ENCODE results near the gene RNF20.

DNA sequence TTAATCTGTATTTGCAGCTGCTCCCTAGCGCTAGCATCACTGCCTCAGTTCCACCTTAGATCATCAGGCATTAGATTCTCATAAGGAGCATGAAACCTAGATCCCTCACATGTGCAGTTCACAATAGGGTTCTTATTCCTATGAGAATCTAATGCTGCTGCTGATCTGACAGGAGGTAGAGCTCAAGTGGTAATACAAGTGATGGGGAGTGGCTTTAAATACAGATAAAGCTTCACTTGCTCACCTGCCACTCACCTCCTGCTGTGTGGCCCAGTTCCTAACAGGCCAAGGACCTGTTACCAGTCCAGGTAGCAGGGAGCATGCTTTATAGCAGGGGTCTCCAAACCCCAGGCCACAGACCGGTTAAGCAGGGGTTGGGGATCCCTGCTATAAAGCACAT is 22.6 kb upstream of the RNF20 start:
- TF ChIP-seq, protein P1, sequence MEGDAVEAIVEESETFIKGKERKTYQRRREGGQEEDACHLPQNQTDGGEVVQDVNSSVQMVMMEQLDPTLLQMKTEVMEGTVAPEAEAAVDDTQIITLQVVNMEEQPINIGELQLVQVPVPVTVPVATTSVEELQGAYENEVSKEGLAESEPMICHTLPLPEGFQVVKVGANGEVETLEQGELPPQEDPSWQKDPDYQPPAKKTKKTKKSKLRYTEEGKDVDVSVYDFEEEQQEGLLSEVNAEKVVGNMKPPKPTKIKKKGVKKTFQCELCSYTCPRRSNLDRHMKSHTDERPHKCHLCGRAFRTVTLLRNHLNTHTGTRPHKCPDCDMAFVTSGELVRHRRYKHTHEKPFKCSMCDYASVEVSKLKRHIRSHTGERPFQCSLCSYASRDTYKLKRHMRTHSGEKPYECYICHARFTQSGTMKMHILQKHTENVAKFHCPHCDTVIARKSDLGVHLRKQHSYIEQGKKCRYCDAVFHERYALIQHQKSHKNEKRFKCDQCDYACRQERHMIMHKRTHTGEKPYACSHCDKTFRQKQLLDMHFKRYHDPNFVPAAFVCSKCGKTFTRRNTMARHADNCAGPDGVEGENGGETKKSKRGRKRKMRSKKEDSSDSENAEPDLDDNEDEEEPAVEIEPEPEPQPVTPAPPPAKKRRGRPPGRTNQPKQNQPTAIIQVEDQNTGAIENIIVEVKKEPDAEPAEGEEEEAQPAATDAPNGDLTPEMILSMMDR (IDR thresholded peaks at IDR 0.05): no peak
- TF ChIP-seq EZH2 (IDR thresholded peaks at IDR 0.05; ENCODE audit: borderline replicate concordance, insufficient read depth, low read depth, low read length, poor library complexity, severe bottlenecking): no peak
